OCI-LY1 (cell line): ENCODE measurements around the gene TMEM212.

ENCODE experiments used
- H2AFZ ChIP-seq: fragments of 200-600 bp; sonication (generic), shearing (Covaris generic); 2 replicates; pipeline ENCODE4 v1.6.0; 2014; ENCODE audit warnings: antibody characterized with exemption, mild to moderate bottlenecking, low read length
- H3F3A ChIP-seq: fragments of 200-600 bp; sonication (generic), shearing (Covaris generic); 2 replicates; pipeline ENCODE4 v1.6.0; 2014; ENCODE audit warnings: mild to moderate bottlenecking, antibody characterized with exemption, low read length, moderate library complexity; ENCODE audit not compliant: insufficient read depth
- H3K27ac ChIP-seq: fragments of 200-600 bp; sonication (generic); 2 replicates; pipeline ENCODE4 v1.5.1; 2014; ENCODE audit warnings: low read length, mixed run types, mild to moderate bottlenecking, low read depth; ENCODE audit not compliant: poor library complexity, severe bottlenecking
- H3K27me3 ChIP-seq: fragments of 200-600 bp; sonication (generic); 2 replicates; pipeline ENCODE4 v1.6.0; 2014; ENCODE audit warnings: antibody characterized with exemption, mild to moderate bottlenecking, low read length, moderate library complexity; ENCODE audit not compliant: insufficient read depth
- H3K36me3 ChIP-seq: fragments of 200-600 bp; sonication (generic); 2 replicates; pipeline ENCODE4 v1.6.1; 2014; ENCODE audit warnings: mild to moderate bottlenecking, antibody characterized with exemption, low read length, moderate library complexity, mixed read lengths; ENCODE audit not compliant: insufficient read depth
- H3K4me1 ChIP-seq: fragments of 200-600 bp; sonication (generic); 2 replicates; pipeline ENCODE4 v1.5.1; 2014; ENCODE audit warnings: mild to moderate bottlenecking, low read length, moderate library complexity; ENCODE audit not compliant: insufficient read depth, severe bottlenecking
- H3K4me2 ChIP-seq: fragments of 200-600 bp; sonication (generic), shearing (Covaris generic); 2 replicates; pipeline ENCODE4 v1.6.1; 2014; ENCODE audit warnings: low read length
- H3K4me3 ChIP-seq: fragments of 200-600 bp; sonication (generic); 2 replicates; pipeline ENCODE4 v1.5.1; 2014; ENCODE audit warnings: low read length, low read depth, mild to moderate bottlenecking, mixed read lengths; ENCODE audit not compliant: poor library complexity, severe bottlenecking
- H3K79me2 ChIP-seq: fragments of 200-600 bp; shearing (Covaris generic); 2 replicates; pipeline ENCODE4 v1.6.1; 2016; ENCODE audit warnings: mixed run types, low read length, mixed read lengths; ENCODE audit not compliant: insufficient read depth
- H3K9ac ChIP-seq: fragments of 200-600 bp; sonication (generic), shearing (Covaris generic); 2 replicates; pipeline ENCODE4 v1.6.1; 2014; ENCODE audit warnings: mild to moderate bottlenecking, low read length, mixed read lengths
- H3K9me2 ChIP-seq: fragments of 200-600 bp; sonication (generic), shearing (Covaris generic); 2 replicates; pipeline ENCODE4 v1.6.1; 2014; ENCODE audit warnings: low read depth, mild to moderate bottlenecking, low read length, mixed read lengths
- H3K9me3 ChIP-seq: fragments of 200-600 bp; shearing (Covaris generic); 2 replicates; pipeline ENCODE4 v1.6.1; 2014; ENCODE audit warnings: low read length, mixed read lengths
- H4K20me1 ChIP-seq: fragments of 200-600 bp; sonication (generic), shearing (Covaris generic); 2 replicates; pipeline ENCODE4 v1.6.0; 2016; ENCODE audit warnings: mild to moderate bottlenecking, low read length; ENCODE audit not compliant: insufficient read depth
- CTCF ChIP-seq: fragments of 200-600 bp; sonication (generic), shearing (Covaris generic); IDR thresholded peaks from 2 replicates; pipeline ENCODE4 v1.5.1; 2017; ENCODE audit warnings: mild to moderate bottlenecking, antibody characterized with exemption, low read length, moderate library complexity, mixed read lengths
- EZH2 ChIP-seq: fragments of 200-600 bp; sonication (generic), shearing (Covaris generic); IDR thresholded peaks from 2 replicates; pipeline ENCODE4 v1.8.0; 2017; ENCODE audit warnings: borderline replicate concordance, mixed run types, mild to moderate bottlenecking, antibody characterized with exemption, low read length, moderate library complexity, mixed read lengths

The TMEM212 gene

GRCh38 chr3:171888466-171888865, 45.3 kb downstream of the TMEM212 start:
- Histone ChIP-seq H3K27ac (no peak overlapping the region), H3K4me2 (no peak overlapping the region)

DNA sequence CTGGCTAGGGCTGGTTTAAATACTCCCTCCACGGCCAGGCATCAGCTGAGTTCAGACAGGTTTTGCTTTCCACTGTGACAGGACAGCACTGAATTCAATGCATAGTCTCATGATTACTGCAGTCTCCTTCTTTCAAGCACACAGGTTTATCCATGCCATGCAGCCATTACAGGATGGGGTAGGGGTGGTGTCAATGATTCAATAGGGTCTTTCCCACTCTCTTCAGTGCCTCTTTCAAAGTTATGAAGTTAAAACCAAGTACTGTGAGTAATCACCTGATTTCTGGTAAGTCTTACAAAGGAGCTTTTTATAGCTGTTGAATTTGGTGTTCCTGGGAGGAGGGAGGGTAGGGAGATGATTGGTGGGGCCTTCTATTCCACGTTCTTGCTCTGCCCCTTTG, 47.2 kb downstream of the TMEM212 start:
- H3K9ac ChIP-seq, result no peak overlapping the region
- H3K4me3 ChIP-seq, result no peak overlapping the region
- H3F3A ChIP-seq, result no peaks in the 10 kb centered on the region
- TF ChIP-seq CTCF, result no peak
- no peak for TF ChIP-seq EZH2
- no peaks in the 10 kb centered on the region for H4K20me1 ChIP-seq
- no peak overlapping the region for H2AFZ ChIP-seq
- H3K79me2 ChIP-seq, result no peaks in the 10 kb centered on the region
- H3K9me3 ChIP-seq, result no peaks in the 10 kb centered on the region
- H3K9me2 ChIP-seq, result no peaks in the 10 kb centered on the region
- no peak overlapping the region for H3K27ac ChIP-seq
- H3K36me3 ChIP-seq, result no peaks in the 10 kb centered on the region
- H3K4me1 ChIP-seq, result no peaks in the 10 kb centered on the region
- no peak overlapping the region for H3K4me2 ChIP-seq
- 0 out of 2 replicates have a peak, but pooled peaks cover 4% of the 10 kb centered on the region for H3K27me3 ChIP-seq

More at GRCh38 chr3:171888466-171888865, 45.3 kb downstream of the TMEM212 start:
- H3K4me1 ChIP-seq, result no peaks in the 10 kb centered on the region
- no peaks in the 10 kb centered on the region for H3K36me3 ChIP-seq
- no peak overlapping the region for H2AFZ ChIP-seq
- no peaks in the 10 kb centered on the region for H3K9me2 ChIP-seq
- H4K20me1 ChIP-seq, result no peaks in the 10 kb centered on the region
- H3K9me3 ChIP-seq, result no peaks in the 10 kb centered on the region
- 0 out of 2 replicates have a peak, but pooled peaks cover 4% of the 10 kb centered on the region for H3K27me3 ChIP-seq
- H3K4me3 ChIP-seq, result no peak overlapping the region
- no peak overlapping the region for H3K9ac ChIP-seq
- no peaks in the 10 kb centered on the region for H3F3A ChIP-seq
- no peak for TF ChIP-seq EZH2
- TF ChIP-seq CTCF, result no peak
- H3K79me2 ChIP-seq, result no peaks in the 10 kb centered on the region

DNA sequence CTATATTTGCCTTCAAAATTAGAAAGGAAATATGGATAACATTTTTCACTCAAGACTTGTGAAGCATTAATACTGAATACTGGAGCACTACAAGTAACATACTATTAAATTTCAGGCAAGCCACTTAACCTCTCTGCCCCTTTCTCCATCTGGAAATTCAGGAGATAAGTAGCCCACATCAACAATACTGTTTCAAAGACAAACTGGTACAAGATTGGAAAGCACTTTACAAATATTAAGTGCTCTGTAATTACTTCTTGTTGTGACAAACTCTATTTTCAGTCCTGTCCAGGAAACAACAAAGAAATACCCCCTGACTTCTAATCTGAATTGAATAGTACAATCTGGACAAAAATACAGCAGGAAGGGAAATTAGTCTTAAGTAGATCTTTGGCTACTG, 49.3 kb downstream of the TMEM212 start:
- no peak overlapping the region for H3K4me2 ChIP-seq
- no peaks in the 10 kb centered on the region for H4K20me1 ChIP-seq
- no peaks in the 10 kb centered on the region for H3K9me3 ChIP-seq
- H3K4me1 ChIP-seq, result no peaks in the 10 kb centered on the region
- TF ChIP-seq CTCF (no peak), EZH2 (no peak)
- no peak overlapping the region for H3K4me3 ChIP-seq
- no peaks in the 10 kb centered on the region for H3K9me2 ChIP-seq
- H3K79me2 ChIP-seq, result no peaks in the 10 kb centered on the region
- no peak overlapping the region for H3K27ac ChIP-seq
- H3K27me3 ChIP-seq, result 0 out of 2 replicates have a peak, but pooled peaks cover 4% of the 10 kb centered on the region
- H2AFZ ChIP-seq, result no peak overlapping the region
- H3K36me3 ChIP-seq, result no peaks in the 10 kb centered on the region
- no peaks in the 10 kb centered on the region for H3F3A ChIP-seq
- no peak overlapping the region for H3K9ac ChIP-seq
